CD8-positive, alpha-beta memory T cell (primary cell): ENCODE measurements around the gene MACROD2. TPM values are rescaled to one million over a fixed set of nuclear protein-coding genes. Genes with fewer than 3 reads are reported as not detected.

Experiments used
- CTCF ChIA-PET: fragments of 350-600 bp; sonication (Branson Sonifier 250); formaldehyde crosslinking; loops from one replicate; lab custom pipeline; 2021; ENCODE audit warnings: antibody characterized with exemption; lab: Charles Lee
- POLR2A ChIA-PET: fragments of 350-600 bp; sonication (Branson Sonifier 250); formaldehyde crosslinking; loops from one replicate; lab custom pipeline; 2021; ENCODE audit warnings: antibody characterized with exemption; lab: Charles Lee
- DNase-seq, 5 donors: peaks; one replicate each; pipeline versions ENCODE4 v3.0.0 to v3.0.0-alpha.2; 2020 to 2022; ENCODE audit warnings: mixed read lengths in 1 of 5
- H3K27ac ChIP-seq: one replicate; pipeline ENCODE4 v1.7.0; 2013; ENCODE audit warnings: low read depth, mild to moderate bottlenecking, low read length, moderate library complexity
- H3K27me3 ChIP-seq: 2 replicates; pipeline ENCODE4 v1.7.0; 2013; ENCODE audit warnings: low read length, mild to moderate bottlenecking; ENCODE audit not compliant: insufficient read depth, poor library complexity, severe bottlenecking
- H3K36me3 ChIP-seq: 2 replicates; pipeline ENCODE4 v1.7.0; 2013; ENCODE audit warnings: mild to moderate bottlenecking, low read length, moderate library complexity; ENCODE audit not compliant: insufficient read depth
- H3K4me1 ChIP-seq: 2 replicates; pipeline ENCODE4 v1.7.0; 2013; ENCODE audit warnings: mild to moderate bottlenecking, low read length, moderate library complexity; ENCODE audit not compliant: insufficient read depth
- H3K4me3 ChIP-seq: 2 replicates; pipeline ENCODE4 v1.7.0; 2013; ENCODE audit warnings: mild to moderate bottlenecking, low read length
- H3K9me3 ChIP-seq: 2 replicates; pipeline ENCODE4 v1.7.0; 2013; ENCODE audit warnings: mild to moderate bottlenecking, low read length
- H3K27ac Mint-ChIP-seq, 8 donors: one replicate each; pipeline ENCODE4 v1.8.0; 2020 to 2021; ENCODE audit warnings: mixed read lengths in 8 of 8, mild to moderate bottlenecking in 6 of 8, inconsistent platforms in 3 of 8, moderate library complexity in 3 of 8
- H3K27me3 Mint-ChIP-seq, 2 donors: one replicate each; pipeline ENCODE4 v1.8.0; 2020 to 2021; ENCODE audit warnings: mixed read lengths in 2 of 2, mild to moderate bottlenecking in 1 of 2, moderate library complexity in 1 of 2
- H3K36me3 Mint-ChIP-seq, 3 donors: one replicate each; pipeline ENCODE4 v1.8.0; 2020 to 2021; ENCODE audit warnings: mixed read lengths in 3 of 3, inconsistent platforms in 1 of 3, mild to moderate bottlenecking in 1 of 3
- H3K4me1 Mint-ChIP-seq, 3 donors: one replicate each; pipeline ENCODE4 v1.8.0; 2020 to 2021; ENCODE audit warnings: mixed read lengths in 3 of 3, inconsistent platforms in 1 of 3, mild to moderate bottlenecking in 1 of 3
- H3K4me3 Mint-ChIP-seq, 7 donors: one replicate each; pipeline ENCODE4 v1.8.0; 2020 to 2021; ENCODE audit warnings: mixed read lengths in 7 of 7, mild to moderate bottlenecking in 6 of 7, moderate library complexity in 4 of 7, inconsistent platforms in 2 of 7
- H3K9me3 Mint-ChIP-seq, 5 donors: one replicate each; pipeline ENCODE4 v1.8.0; 2020 to 2022; ENCODE audit warnings: mixed read lengths in 5 of 5, mild to moderate bottlenecking in 3 of 5, moderate library complexity in 2 of 5, inconsistent platforms in 1 of 5
- polyA plus RNA-seq: library from polyadenylated mRNA; unstranded; fragments of 300-500 nt; fragmentation: Illumina TruSeq; gene quantifications from one replicate; pipeline ENCODE4 v1.2.3, GENCODE V29; 2021
- total RNA-seq, 2 experiments: library from RNA; stranded (reverse); gene quantifications; one replicate each; pipeline ENCODE4 v1.2.3, GENCODE V29; 2021

The MACROD2 gene
- total and polyA plus RNA-seq, 3 experiments from 2014 or later, result not detected

DNA sequence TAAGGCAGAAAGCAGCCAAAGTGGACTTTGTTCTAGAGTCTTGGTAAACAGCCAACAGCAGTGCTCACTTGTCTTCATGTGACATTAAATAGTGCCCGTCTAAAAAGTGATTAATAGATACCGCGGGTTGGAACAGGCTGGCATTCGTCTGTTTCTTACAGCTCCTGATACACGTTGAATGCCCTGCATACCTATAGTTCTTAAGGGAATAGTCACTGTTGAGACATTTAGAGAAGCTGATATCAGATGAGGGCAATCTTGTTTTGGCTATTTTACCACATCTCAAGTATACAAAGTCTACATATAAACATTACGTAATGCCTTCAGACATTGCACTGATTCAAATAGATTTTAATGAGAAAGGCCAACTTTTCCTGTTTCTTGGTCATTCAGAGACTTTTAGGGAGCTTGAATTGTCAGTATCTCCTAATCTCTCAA, 717.0 kb downstream of the MACROD2 start:
- no peaks in the 10 kb centered on the region for H3K27me3 ChIP-seq
- no peak for DNase-seq
- no peaks in the 10 kb centered on the region for H3K36me3 ChIP-seq
- Mint-ChIP-seq H3K27me3 (peaks cover 0 to 2% of the 10 kb centered on the region in 2 donors), H3K9me3 (peaks cover 5 to 33% (median 14%) of the 10 kb centered on the region in 5 donors), H3K4me1 (no peaks in the 10 kb centered on the region), H3K36me3 (peaks cover 0 to 3% (median 0%) of the 10 kb centered on the region in 3 donors), H3K27ac (no peak overlapping the region), H3K4me3 (no peak overlapping the region)
- H3K9me3 ChIP-seq, result no peaks in the 10 kb centered on the region
- no peak overlapping the region for H3K27ac ChIP-seq
- CTCF ChIA-PET, result no interaction called here
- no peak overlapping the region for H3K4me3 ChIP-seq
- POLR2A ChIA-PET, result no interaction called here
- no peaks in the 10 kb centered on the region for H3K4me1 ChIP-seq

DNA sequence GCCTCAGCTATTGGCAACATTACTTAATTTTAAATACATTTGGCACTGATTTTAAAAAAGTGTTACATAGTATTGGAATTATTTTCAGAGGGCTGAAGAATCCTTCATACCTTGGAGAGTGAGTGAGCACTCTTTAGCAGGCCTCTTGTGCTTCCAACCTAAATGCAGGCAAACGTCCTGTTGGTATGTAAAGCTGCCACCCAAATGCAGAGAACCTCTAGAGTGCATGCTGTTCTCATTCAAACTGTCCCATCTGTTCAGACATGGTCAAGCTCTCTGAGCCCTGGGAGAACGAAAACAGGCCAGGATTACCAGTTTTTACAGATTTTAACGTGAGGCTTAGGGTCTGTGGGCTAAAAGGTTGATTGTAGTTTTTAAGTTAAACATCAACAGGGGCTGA, 720.1 kb downstream of the MACROD2 start:
- ChIA-PET POLR2A (no interaction called here), CTCF (no interaction called here)
- DNase-seq, result no peak
- Histone ChIP-seq H3K27ac (no peak overlapping the region), H3K4me3 (no peak overlapping the region), H3K27me3 (no peaks in the 10 kb centered on the region), H3K36me3 (no peaks in the 10 kb centered on the region), H3K9me3 (no peaks in the 10 kb centered on the region), H3K4me1 (no peaks in the 10 kb centered on the region)
- Mint-ChIP-seq H3K4me1 (no peaks in the 10 kb centered on the region), H3K4me3 (no peak overlapping the region), H3K9me3 (peaks cover 6 to 29% (median 17%) of the 10 kb centered on the region in 5 donors), H3K36me3 (peaks cover 0 to 3% (median 0%) of the 10 kb centered on the region in 3 donors), H3K27ac (no peak overlapping the region), H3K27me3 (peaks cover 0 to 2% of the 10 kb centered on the region in 2 donors)

DNA sequence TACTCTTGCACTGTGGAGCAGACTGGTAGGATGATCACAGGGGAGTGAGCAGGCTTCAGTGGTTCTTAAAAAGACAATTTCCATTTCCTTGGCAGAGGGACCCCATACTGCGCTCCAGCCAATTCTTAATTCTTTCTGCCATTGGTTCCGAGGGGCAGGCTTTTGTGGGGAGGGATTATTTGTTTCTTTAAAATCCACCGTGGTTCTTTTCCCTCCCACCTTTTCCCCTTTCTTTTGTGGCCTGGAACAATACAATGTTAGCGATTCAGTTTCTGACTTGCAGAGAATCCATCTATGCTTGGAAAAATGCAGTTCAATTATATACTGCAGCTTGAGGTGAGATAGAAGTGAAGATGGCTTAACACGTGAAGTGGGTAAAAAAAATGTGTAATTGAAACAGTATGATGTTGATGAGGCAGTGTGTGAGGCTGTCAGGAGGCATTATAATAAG, 721.1 kb downstream of the MACROD2 start:
- Histone ChIP-seq H3K27me3 (no peaks in the 10 kb centered on the region), H3K4me1 (no peaks in the 10 kb centered on the region), H3K9me3 (no peaks in the 10 kb centered on the region), H3K36me3 (no peaks in the 10 kb centered on the region), H3K4me3 (no peak overlapping the region), H3K27ac (no peak overlapping the region)
- ChIA-PET POLR2A (no interaction called here), CTCF (no interaction called here)
- H3K4me3 Mint-ChIP-seq, result no peak overlapping the region
- DNase-seq, result no peak
- no peak overlapping the region for H3K27ac Mint-ChIP-seq
- peaks cover 0 to 2% of the 10 kb centered on the region in 2 donors for H3K27me3 Mint-ChIP-seq
- H3K9me3 Mint-ChIP-seq, result peaks cover 3 to 27% (median 17%) of the 10 kb centered on the region in 5 donors
- no peaks in the 10 kb centered on the region for H3K4me1 Mint-ChIP-seq
- H3K36me3 Mint-ChIP-seq, result peaks cover 0 to 3% (median 0%) of the 10 kb centered on the region in 3 donors

DNA sequence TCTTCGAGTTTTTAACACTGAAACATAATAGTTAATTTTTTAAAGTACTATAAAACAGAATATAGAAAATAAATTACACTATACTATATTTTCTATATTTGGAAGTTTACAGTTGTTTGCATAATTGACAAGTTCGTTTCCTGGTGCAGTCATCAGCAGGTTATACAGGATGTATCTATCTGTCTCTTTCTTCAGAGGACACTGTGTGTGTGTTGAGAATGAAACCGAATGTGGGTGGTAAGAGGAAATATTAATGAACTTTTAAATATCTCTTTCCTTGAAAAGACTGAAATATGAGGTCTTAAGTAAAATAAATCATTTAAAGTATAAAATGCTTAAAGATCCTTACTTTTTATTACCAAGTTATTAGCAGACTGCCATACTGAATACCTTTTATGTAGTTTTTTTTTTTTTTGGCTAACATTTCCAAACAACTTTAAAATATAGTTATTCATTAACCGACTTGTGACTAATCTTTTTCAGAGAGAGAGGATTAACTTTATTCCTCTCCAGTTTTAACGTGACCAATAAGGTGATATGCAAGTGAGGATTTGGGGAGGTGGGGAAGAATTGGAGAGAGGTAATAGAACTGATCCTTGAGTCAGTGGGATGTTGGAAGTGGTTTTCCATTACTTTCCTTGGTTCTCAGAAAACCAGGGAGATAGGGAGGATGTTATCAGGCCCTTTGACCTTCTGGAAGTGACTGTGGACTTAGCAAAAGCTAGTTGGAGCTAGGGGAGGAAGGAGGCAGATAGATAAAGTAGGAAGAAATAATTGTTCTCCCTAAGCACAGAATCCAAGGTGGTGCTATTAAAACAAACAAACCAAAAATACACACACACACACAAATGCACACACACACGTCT, 722.1 kb downstream of the MACROD2 start:
- Mint-ChIP-seq H3K4me1 (no peaks in the 10 kb centered on the region), H3K27me3 (peaks cover 0 to 2% of the 10 kb centered on the region in 2 donors), H3K27ac (no peak overlapping the region), H3K36me3 (peaks cover 0 to 3% (median 0%) of the 10 kb centered on the region in 3 donors), H3K9me3 (peaks cover 3 to 28% (median 19%) of the 10 kb centered on the region in 5 donors), H3K4me3 (no peak overlapping the region)
- POLR2A ChIA-PET, result no interaction called here
- H3K27me3 ChIP-seq, result no peaks in the 10 kb centered on the region
- no peak overlapping the region for H3K27ac ChIP-seq
- H3K9me3 ChIP-seq, result no peaks in the 10 kb centered on the region
- CTCF ChIA-PET, result no interaction called here
- H3K36me3 ChIP-seq, result no peaks in the 10 kb centered on the region
- H3K4me3 ChIP-seq, result no peak overlapping the region
- DNase-seq, result no peak
- H3K4me1 ChIP-seq, result no peaks in the 10 kb centered on the region

DNA sequence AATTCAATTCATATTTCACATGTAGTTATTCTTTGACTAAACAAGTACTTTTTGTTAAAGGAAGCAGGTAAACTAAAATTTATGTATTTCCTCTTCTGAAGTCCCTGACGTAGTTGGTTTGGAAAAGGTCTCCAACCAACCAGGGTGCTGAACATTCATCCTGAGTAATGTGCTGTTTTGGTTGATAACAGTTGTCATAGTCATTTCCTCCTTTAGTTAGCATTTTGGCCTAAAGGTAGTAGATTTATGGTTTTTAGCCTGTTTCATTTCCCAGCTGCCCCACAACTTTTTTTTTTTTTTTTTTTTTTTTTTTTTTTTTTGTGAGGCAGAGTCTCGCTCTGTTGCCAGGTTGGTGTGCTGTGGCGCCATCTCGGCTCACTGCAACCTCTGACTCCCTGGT, 724.9 kb downstream of the MACROD2 start:
- H3K27me3 ChIP-seq, result no peaks in the 10 kb centered on the region
- H3K27ac ChIP-seq, result no peak overlapping the region
- Mint-ChIP-seq H3K4me1 (no peaks in the 10 kb centered on the region), H3K36me3 (peaks cover 0 to 3% (median 0%) of the 10 kb centered on the region in 3 donors), H3K27ac (no peak overlapping the region), H3K9me3 (peaks cover 1 to 29% (median 14%) of the 10 kb centered on the region in 5 donors), H3K4me3 (no peak overlapping the region), H3K27me3 (no peaks in the 10 kb centered on the region)
- H3K9me3 ChIP-seq, result no peaks in the 10 kb centered on the region
- CTCF ChIA-PET, result no interaction called here
- no peaks in the 10 kb centered on the region for H3K36me3 ChIP-seq
- POLR2A ChIA-PET, result no interaction called here
- no peaks in the 10 kb centered on the region for H3K4me1 ChIP-seq
- no peak overlapping the region for H3K4me3 ChIP-seq
- no peak for DNase-seq

DNA sequence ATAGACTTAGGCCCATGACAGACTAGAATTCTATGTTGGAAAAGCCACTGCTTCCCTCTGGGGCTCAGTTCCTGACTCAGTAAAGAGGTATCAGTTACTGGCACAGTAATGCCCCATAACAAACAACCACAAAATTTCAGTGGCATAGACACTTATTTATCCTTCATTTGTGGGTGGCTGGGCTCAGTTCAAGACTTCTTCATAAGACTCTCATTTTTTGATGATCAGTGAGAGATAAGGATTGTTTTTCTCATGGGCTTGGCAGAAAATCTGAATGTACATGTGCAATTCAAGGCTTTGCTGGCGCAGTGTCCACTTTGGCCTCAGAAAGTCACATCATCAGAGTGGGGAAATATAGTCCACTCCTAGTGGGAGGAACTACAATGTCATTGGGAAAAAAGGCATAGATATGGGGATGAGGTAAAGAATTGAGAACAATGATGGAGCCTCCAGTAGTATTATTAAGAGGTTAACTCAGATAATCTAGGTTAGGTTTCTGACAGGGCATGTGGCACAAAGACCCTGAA, 726.7 kb downstream of the MACROD2 start:
- Mint-ChIP-seq H3K4me1 (no peaks in the 10 kb centered on the region), H3K27me3 (no peaks in the 10 kb centered on the region), H3K9me3 (peaks cover 2 to 33% (median 16%) of the 10 kb centered on the region in 5 donors), H3K36me3 (no peaks in the 10 kb centered on the region), H3K4me3 (no peak overlapping the region), H3K27ac (no peak overlapping the region)
- Histone ChIP-seq H3K27ac (no peak overlapping the region), H3K4me1 (no peaks in the 10 kb centered on the region), H3K27me3 (no peaks in the 10 kb centered on the region), H3K9me3 (no peaks in the 10 kb centered on the region), H3K4me3 (no peak overlapping the region), H3K36me3 (no peaks in the 10 kb centered on the region)
- DNase-seq, result no peak
- CTCF ChIA-PET, result no interaction called here
- POLR2A ChIA-PET, result no interaction called here

DNA sequence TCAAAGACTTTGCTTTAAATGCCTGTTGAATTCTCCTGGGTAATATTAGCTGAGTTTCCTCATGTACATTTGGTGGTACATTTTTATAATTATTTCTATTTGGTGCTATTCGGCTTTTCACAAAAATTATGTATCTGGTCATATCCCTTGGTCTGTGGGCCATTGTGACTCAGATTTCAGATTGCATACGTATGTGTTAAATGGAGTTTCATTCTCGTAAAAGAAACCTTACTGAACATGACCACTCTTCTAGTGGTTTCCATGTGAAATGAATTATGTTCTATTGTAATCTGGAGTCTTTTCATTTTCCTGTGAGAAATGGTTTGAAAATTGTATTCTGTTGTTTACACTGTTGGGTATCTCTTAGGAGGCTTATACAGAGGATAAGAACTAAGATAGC, 728.3 kb downstream of the MACROD2 start:
- Histone ChIP-seq H3K4me3 (no peak overlapping the region), H3K4me1 (no peaks in the 10 kb centered on the region), H3K36me3 (no peaks in the 10 kb centered on the region), H3K27me3 (no peaks in the 10 kb centered on the region), H3K9me3 (no peaks in the 10 kb centered on the region), H3K27ac (no peak overlapping the region)
- Mint-ChIP-seq H3K4me3 (no peak overlapping the region), H3K36me3 (no peaks in the 10 kb centered on the region), H3K9me3 (peaks cover 0 to 40% (median 13%) of the 10 kb centered on the region in 5 donors), H3K27ac (no peak overlapping the region), H3K4me1 (no peaks in the 10 kb centered on the region), H3K27me3 (no peaks in the 10 kb centered on the region)
- DNase-seq, result no peak
- POLR2A ChIA-PET, result no interaction called here
- CTCF ChIA-PET, result no interaction called here

DNA sequence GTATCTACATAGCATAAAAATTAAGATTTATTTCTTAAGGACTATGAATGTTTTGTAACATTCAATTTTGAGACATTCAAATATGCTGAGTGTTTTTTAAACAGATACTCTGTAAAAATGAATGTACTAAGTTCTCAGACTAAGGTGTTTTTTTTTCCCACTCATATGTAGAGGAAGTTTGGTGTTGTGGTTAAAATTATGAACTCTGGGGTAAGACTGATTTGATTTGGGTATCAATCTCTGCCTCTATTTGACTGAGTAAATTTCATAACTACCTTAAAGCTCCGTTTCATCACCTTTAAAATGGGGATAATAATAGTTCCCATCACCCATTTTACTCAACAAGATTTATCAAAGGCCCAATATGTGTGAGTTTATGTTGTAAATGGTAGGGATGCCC, 728.7 kb downstream of the MACROD2 start:
- H3K36me3 Mint-ChIP-seq, result no peaks in the 10 kb centered on the region
- Histone ChIP-seq H3K4me1 (no peaks in the 10 kb centered on the region), H3K9me3 (no peaks in the 10 kb centered on the region), H3K36me3 (no peaks in the 10 kb centered on the region), H3K4me3 (no peak overlapping the region), H3K27ac (no peak overlapping the region), H3K27me3 (no peaks in the 10 kb centered on the region)
- H3K27me3 Mint-ChIP-seq, result no peaks in the 10 kb centered on the region
- no peak overlapping the region for H3K27ac Mint-ChIP-seq
- no peaks in the 10 kb centered on the region for H3K4me1 Mint-ChIP-seq
- H3K9me3 Mint-ChIP-seq, result peaks cover 0 to 44% (median 13%) of the 10 kb centered on the region in 5 donors
- POLR2A ChIA-PET, result no interaction called here
- no peak overlapping the region for H3K4me3 Mint-ChIP-seq
- CTCF ChIA-PET, result no interaction called here
- DNase-seq, result no peak
